Measurements from ENCODE around the gene TTC6. TPM values are rescaled to one million over a fixed set of nuclear protein-coding genes. Genes with fewer than 3 reads are reported as not detected.
A peak's percentile ranks its signal among the peaks of the same experiment; 100 is the strongest.

The TTC6 gene
- polyA plus RNA-seq, 1 donor: 0.06 TPM

DNA sequence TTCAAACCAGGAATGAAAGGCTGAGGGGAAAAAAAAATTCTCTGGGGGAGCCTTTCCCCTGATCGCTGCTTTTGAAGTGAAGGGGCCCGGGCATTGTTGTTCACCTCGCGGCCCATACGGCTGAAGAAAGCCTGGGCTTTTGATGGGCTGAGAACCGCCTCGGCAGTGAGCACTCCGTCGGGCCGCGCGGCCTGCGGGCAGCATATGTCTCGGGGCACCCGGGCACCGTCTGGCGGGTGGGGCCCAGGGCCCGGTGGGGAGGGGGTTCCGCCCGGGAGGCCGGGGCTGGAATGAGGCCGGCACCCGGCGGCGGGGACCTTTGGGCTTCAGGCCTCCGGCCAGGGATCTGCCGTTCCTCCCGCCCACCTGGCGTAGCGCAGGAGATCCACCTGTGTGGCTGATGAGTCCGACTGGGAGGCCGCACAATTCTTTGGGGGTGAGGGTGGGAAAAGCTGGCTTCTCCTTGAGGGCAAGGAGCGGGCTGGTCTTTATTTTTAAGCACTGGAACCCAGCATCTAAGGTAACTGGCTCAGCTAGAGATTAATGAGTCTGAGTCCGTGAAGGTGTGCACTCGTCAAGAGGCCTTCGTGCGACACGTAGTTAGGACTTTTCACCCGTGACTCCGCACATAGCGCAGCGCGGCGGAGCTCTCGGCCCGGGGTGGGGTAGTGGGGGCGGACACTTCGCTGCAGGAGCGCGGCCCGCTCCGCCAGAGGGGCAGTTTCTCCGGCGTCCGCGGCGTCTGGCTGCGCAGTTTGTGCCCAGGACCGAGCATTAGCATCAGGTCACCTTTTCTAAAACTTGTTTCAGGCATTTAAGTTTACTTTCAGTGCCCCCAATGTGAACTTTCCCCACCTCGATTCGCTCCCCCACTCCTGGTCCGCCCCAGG is 11.0 kb upstream of the TTC6 start:
- DNase-seq (ENCODE audit: low read depth): no peak

- no peak for DNase-seq (ENCODE audit: low read depth)
Measured at GRCh38 chr14:37585101-37585511, 10.3 kb upstream of the TTC6 start.

DNA sequence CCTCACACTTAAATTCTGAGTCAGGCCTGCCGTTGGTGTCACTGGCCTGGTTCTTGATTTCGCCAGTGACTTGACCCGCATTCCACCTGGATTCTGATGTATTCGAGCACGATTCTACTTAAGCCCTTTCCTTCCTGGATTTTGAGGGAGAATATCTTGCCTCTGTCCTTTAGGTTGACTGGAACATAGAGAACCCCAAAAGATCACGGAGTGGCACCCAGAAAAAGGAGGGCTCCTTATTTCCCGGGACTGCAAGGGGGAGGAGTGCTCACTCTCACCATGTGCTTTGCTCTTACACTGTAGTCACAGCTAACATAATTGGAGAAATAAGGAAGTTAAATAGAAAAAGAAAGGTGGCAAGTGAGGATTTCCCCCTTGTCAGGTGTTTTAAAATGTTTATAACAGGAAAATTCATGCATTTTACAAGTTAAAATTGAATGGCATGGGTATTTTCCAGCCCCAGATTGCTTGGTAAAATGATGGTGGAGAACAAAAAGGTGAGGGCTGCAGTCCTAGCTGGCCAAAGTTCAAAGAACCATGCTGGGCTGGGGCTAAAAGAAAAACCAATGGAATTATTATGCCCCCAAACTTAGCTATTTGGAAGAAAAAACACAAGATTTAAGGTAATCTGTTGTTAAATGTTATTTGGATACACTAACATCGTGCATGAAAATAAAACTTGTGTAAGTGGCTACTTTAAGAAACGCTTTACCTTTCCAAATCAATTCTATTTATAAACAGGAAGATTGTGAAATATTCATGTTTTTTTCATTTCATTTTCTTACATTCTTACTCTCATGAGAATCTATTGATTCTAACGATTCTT is 9.2 kb upstream of the TTC6 start:
- no peak for DNase-seq (ENCODE audit: low read depth)

- no peak for DNase-seq (ENCODE audit: low read depth)
Measured at GRCh38 chr14:37586797-37587130, 8.7 kb upstream of the TTC6 start.

GRCh38 chr14:37587131-37587803 is 8.2 kb upstream of the TTC6 start:
- DNase-seq (ENCODE audit: low read depth): no peak

DNA sequence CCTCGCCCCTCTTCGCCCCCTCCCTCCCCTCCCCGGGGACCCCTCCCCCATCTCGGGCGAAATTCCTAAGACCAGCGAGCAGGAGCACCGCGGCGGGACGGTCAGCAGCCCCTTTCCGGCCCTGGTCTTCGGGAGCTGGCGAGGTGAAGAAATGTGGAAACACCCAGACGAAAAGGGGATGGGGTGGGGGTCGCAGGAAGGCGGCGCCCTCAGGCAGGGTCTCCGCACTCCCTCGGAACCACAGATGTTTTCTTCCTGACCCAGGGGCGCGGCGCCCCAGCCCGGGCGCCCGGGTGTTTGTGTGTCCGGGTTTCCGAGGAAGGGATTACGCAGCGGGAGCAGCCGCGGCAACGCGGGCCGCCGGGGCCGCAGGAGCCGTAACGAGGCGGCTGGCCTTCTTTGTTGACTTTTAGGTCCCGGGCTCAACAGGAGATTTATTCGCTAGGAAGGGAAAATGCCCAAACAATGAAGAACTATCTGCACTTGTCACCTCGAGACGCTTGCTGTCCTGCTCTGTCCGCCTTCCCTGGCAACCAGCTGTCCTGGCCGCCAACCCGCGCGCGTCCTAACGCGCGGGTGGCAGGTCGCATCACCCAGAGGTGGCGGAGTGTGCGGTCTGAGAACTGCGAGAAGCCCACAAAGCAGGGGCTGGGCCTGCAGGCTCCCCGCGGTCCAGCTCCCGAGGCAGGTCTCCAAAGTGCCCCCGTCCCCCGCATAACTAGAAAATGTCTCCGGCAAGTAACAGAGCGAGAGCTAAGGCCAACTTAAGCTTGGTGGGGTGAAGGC is 7.4 kb upstream of the TTC6 start:
- no peak for DNase-seq (ENCODE audit: low read depth)

DNA sequence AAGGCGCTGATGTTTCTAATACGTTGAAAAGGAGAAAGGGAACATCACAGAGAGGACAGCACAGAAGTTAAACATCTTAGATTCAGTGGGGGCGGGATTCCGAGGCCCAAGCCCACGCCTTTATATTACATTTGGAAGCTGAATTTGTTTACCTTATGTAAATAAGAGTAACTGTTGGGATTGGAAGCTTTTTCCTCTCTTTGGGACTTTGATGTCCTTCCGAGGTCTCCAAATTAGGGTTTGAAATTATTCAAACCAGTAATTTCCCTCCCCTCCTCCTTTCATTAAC is 6.8 kb upstream of the TTC6 start:
- no peak for DNase-seq (ENCODE audit: low read depth)

DNA sequence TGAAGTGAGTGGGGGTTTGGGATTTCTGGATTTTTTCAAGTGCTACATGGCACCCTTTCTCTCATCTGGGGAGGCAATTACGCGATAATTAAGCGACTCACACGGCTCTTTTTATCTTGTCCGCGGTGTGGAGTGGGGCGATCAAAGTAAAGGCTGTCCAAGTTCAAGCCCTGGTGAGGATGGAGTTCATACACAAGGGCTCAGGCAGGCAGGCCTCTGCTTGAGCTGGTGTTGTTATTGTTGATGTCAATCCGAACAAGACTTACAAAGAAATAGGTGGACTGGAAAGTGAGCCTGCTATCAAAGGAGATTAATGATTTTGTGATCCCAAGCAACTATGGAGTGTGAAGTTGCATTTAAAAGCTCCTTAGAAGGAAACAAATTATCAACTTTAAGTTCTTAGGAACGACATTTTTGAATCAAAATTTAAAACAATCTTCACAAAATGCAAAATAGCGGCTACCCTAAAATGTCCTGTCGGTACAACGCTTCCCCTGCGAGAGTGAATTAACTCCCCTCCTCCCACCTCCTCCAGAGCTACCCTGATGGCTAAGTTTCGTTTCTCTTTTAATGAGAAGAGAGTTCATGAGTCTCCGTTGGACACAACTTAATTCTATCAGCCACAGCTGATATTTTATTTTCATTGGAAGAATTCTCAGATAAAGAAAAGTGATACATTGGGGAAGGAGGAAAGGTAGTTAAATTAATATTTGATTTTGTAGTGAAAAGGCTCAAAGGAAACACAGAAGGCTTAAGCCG is 6.3 kb upstream of the TTC6 start:
- DNase-seq (ENCODE audit: low read depth): no peak

GRCh38 chr14:37589715-37590427 is 5.6 kb upstream of the TTC6 start:
- no peak for DNase-seq (ENCODE audit: low read depth)

- no peak for DNase-seq (ENCODE audit: low read depth)
Measured at GRCh38 chr14:37590428-37591139, 4.8 kb upstream of the TTC6 start.

- DNase-seq (ENCODE audit: low read depth): no peak
Measured at GRCh38 chr14:37591311-37591940, 4.0 kb upstream of the TTC6 start.

DNA sequence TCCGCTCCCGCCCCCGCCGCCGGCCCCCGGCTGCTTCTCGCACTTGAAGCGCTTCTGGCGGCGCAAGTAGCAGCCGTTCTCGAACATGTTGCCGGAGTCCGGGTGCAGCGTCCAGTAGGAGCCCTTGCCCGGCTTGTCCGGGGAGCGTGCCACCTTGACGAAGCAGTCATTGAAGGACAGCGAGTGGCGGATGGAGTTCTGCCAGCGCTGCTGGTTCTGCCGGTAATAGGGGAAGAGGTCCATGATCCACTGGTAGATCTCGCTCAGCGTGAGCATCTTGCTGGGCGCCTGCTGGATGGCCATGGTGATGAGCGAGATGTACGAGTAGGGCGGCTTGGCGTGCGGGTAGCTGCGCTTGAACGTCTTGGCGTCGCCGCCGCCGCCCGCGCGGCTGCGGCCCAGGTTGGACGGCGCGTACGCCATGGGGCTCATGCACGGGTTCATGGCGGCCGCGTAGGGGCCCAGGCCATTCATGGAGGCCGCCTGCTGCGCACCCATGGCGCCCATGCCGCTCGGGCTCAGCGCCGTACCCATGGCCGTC is 3.4 kb upstream of the TTC6 start:
- DNase-seq (ENCODE audit: low read depth): no peak

DNA sequence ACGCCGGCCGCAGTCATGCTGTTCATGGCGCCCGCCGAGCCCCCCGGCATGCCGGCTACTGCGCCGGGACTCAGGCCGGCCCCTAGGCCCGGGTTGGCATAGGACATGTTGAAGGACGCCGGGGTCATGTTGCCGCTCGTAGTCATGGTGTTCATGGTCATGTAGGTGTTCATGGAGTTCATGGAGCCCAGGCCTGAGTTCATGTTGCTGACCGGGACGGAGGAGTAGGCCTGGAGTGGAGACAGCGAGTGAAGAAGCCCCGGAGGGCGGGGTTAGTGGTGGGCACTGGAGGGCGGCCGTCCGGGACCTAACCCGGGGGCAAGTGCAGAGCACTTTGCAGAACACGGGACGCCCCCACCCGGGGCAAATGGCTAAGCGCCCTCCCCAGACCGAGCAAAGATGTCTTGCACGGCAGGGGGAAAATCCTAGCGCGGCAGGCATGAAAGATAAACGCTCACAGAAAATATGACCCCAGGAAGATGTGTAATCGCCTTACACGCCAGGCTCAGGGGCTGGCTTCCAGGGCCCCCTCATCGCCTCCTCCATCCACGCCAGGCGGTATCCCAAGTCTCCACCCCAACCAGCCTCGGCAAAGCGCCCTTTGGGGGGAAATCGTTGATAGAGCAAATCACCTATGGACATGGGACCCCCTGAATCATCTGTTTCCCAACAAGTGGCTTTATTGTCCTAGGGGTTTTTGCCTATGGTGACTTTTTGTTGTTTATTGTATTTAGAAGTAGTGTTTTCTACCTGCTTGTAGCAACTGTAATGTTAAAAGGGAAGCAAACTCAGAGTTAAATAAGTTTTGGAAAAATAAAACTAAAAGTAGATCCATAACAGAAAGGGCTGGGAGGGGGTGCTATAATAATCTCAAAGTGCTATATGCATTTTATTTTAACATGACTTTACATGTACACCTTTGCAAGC is 2.7 kb upstream of the TTC6 start:
- no peak for DNase-seq (ENCODE audit: low read depth)

- no peak for DNase-seq (ENCODE audit: low read depth)
Measured at GRCh38 chr14:37593511-37594237, 1.8 kb upstream of the TTC6 start.

DNA sequence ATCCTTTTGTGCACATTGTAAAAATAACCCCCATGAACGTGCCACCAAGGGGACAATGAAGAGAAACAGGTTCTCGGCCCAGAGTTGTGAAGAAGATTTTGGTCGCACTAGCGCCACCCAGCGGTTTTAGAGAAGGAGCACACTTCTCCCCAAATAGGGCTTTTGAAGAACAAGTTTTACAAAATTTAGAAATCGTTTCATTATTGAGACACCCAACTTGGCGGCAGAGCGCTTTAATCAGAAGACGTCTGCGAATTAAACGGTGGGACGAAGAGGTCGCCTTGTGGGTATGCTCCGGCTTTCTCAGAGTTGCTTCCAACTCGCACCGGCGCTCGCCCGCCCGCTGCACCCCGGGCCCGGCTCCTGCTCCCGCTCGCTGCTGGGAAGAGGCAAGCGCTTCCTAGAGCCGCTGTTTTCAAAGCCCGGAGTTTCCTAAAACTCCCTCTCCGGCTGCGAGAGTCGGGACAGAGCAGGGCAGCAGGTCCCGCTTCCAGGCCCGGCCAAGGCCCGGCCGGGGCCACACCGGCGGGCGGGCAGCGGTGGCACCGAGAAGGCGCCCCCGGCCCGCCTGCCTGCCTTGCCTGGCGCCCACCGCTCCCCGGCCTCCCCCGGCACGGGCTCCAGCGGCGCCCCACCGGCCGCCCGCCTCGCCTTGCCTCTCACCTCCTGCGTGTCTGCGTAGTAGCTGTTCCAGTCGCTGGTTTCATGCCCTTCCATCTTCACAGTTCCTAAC is 1.0 kb upstream of the TTC6 start:
- DNase-seq (ENCODE audit: low read depth): peak; percentile 41

- no peak for DNase-seq (ENCODE audit: low read depth)
Measured at GRCh38 chr14:37595809-37596621, 586 bp downstream of the TTC6 start.

All from forelimb muscle (tissue), 1 donor.